ENCODE results near the gene CUL4A. TPM values are rescaled to one million over a fixed set of nuclear protein-coding genes. Genes with fewer than 3 reads are reported as not detected.

The CUL4A gene
- total RNA-seq, 4 donors from 2014 or later: 104 to 144 (median 107) TPM

DNA sequence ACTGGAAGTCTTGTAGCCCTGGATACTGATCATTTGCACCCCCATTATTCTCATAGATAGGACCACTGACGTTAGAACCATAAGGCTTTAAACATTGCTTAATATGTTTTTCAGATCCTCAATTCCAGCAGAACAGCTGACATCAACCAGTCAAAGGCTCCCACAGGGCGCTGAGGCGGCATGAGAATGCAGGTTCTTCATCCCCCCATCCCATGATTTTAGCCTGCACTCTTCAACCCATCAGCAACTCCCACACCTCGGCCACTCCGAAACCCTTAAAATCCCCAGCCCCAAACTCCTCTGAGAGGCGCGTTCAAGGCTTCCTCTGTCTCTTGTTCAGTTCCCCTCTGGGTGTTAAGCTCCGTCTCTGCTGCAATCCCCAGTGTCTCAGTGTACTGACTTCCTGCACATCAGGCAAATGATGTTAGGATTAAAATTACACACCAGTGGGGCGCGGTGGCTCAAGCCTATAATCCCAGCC, 63.3 kb downstream of the CUL4A start:
- no peaks in the 10 kb centered on the region for H3K9me3 ChIP-seq
- H3K4me1 ChIP-seq: peaks cover 0 to 6% (median 0%) of the 10 kb centered on the region in 3 donors
- peaks cover 0 to 21% of the 10 kb centered on the region in 2 donors for H3K36me3 ChIP-seq
- H3K27ac ChIP-seq: no peak overlapping the region
- H3K4me3 ChIP-seq: no peak overlapping the region
- TF ChIP-seq POLR2AphosphoS5 (IDR thresholded peaks at IDR 0.05): no peak
- no peak for TF ChIP-seq POLR2A (IDR thresholded peaks at IDR 0.05)
- TF ChIP-seq, protein P1, sequence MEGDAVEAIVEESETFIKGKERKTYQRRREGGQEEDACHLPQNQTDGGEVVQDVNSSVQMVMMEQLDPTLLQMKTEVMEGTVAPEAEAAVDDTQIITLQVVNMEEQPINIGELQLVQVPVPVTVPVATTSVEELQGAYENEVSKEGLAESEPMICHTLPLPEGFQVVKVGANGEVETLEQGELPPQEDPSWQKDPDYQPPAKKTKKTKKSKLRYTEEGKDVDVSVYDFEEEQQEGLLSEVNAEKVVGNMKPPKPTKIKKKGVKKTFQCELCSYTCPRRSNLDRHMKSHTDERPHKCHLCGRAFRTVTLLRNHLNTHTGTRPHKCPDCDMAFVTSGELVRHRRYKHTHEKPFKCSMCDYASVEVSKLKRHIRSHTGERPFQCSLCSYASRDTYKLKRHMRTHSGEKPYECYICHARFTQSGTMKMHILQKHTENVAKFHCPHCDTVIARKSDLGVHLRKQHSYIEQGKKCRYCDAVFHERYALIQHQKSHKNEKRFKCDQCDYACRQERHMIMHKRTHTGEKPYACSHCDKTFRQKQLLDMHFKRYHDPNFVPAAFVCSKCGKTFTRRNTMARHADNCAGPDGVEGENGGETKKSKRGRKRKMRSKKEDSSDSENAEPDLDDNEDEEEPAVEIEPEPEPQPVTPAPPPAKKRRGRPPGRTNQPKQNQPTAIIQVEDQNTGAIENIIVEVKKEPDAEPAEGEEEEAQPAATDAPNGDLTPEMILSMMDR (IDR thresholded peaks at IDR 0.05): no peak
- TF ChIP-seq EP300 (IDR thresholded peaks at IDR 0.05): no peak
- H3K27me3 ChIP-seq: no peaks in the 10 kb centered on the region
- WGBS, 2 donors (ENCODE audit: low coverage in 1 of 2): 78 to 91% methylated on average over 7 to 8 of the region's 10 CpGs
- ATAC-seq: no peak

DNA sequence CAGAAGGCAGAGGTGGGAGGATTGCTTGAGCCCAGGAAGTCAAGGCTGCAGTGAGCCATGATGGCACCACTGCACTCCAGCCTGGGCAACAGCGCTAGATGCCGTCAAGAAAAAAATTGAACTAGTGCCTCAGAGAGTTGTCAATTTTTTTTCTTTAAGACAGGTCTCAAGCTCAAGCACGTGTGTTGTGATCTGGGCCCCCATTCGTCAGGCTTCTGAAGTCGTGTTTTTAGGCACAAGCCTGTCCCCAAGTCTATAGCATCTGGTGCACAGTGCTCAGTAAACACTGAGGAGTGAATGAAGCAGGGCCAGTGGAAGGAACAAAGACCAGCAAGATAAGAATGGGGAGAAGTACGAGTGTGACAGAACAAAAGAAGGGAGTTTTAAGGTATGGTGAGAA, 63.9 kb downstream of the CUL4A start:
- WGBS, 2 donors (ENCODE audit: low coverage in 1 of 2): 87% methylated on average over 6 of the region's 6 CpGs; no CpG with 5 or more reads in 1 of the 2 donors
- peak; percentile 19 for ATAC-seq
- Histone ChIP-seq H3K4me3 (no peak overlapping the region), H3K27me3 (no peaks in the 10 kb centered on the region), H3K4me1 (peaks cover 0 to 6% (median 0%) of the 10 kb centered on the region in 3 donors), H3K27ac (no peak overlapping the region), H3K36me3 (peaks cover 0 to 18% of the 10 kb centered on the region in 2 donors), H3K9me3 (no peaks in the 10 kb centered on the region)
- TF ChIP-seq POLR2A (IDR thresholded peaks at IDR 0.05) (no peak), POLR2AphosphoS5 (IDR thresholded peaks at IDR 0.05) (no peak), EP300 (IDR thresholded peaks at IDR 0.05) (no peak)
- TF ChIP-seq, protein P1 (IDR thresholded peaks at IDR 0.05): no peak

DNA sequence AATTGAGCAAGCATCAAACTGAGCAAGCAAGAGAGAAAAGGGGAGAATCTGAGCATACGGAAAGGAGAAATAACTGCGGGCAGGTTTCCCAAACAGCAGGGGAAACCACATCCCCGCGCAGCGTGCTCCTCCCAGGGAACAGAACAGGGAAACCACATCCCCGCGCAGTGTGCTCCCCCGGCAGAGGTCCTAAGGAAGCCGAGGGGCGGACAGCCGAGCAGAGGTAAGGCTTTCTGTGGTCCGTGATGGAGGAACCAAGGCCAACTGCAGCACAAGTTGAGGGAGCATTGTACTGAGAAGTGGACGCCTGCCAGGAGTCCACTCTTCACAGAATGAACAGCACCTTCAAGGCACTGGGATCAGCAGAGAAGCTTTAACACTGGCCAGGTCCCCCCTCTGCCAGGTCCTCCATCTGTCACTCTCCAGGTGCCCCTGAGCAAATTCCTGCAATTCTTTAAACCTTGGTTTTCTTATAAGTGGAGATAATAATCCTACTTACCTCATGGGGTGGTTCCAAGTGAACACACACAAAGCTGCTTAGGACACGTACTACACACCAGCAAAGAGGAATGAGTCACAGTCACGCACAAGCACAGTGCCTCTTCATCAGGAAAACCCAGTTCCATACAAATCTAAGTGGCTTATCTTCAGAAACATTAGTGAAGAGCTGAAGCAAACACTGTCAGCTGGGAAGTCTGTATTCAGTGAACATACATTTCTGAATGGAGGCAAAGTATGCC, 64.6 kb downstream of the CUL4A start:
- H3K27ac ChIP-seq: no peak overlapping the region
- H3K4me1 ChIP-seq: peaks cover 0 to 6% (median 0%) of the 10 kb centered on the region in 3 donors
- TF ChIP-seq POLR2A (IDR thresholded peaks at IDR 0.05) (no peak), EP300 (IDR thresholded peaks at IDR 0.05) (no peak), POLR2AphosphoS5 (IDR thresholded peaks at IDR 0.05) (no peak)
- TF ChIP-seq, protein P1 (IDR thresholded peaks at IDR 0.05): no peak
- H3K4me3 ChIP-seq: no peak overlapping the region
- H3K9me3 ChIP-seq: no peaks in the 10 kb centered on the region
- WGBS, 2 donors (ENCODE audit: low coverage in 1 of 2): 74 to 87% methylated on average over 5 to 9 of the region's 15 CpGs
- H3K36me3 ChIP-seq: peaks cover 0 to 12% of the 10 kb centered on the region in 2 donors
- ATAC-seq: peak; percentile 7
- no peaks in the 10 kb centered on the region for H3K27me3 ChIP-seq

- no peak for TF ChIP-seq POLR2AphosphoS5 (IDR thresholded peaks at IDR 0.05)
- TF ChIP-seq POLR2A (IDR thresholded peaks at IDR 0.05): no peak
- no peak for TF ChIP-seq EP300 (IDR thresholded peaks at IDR 0.05)
- TF ChIP-seq, protein P1 (IDR thresholded peaks at IDR 0.05): no peak
- Histone ChIP-seq H3K4me3 (no peak overlapping the region), H3K9me3 (no peaks in the 10 kb centered on the region), H3K4me1 (peaks cover 0 to 6% (median 0%) of the 10 kb centered on the region in 3 donors), H3K27ac (no peak overlapping the region), H3K27me3 (no peaks in the 10 kb centered on the region), H3K36me3 (peaks cover 0 to 9% of the 10 kb centered on the region in 2 donors)
- WGBS, 2 donors (ENCODE audit: low coverage in 1 of 2): 66 to 83% methylated on average over 3 of the region's 3 CpGs
- no peak for ATAC-seq
Measured at GRCh38 chr13:113274721-113275120, 65.3 kb downstream of the CUL4A start.

DNA sequence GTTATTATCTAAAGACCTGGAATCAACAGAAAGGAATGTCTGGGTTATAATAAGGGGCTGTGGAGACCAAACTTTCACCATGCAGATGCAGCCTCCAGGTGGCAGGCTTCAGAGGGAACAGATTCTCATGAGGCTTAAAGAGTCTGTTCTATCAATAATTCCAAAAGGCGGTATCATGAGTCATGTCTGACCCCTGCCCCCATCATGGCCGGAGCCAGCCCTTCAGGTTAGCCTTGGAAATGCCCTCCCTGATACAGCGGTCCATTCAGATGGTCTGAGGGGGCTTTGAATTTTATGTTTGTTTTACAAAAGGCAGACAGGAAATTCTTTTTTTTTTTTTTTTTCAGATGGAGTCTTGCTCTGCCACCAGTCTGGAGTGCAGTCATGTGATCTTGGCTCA, 66.0 kb downstream of the CUL4A start:
- 9% methylated on average over 3 of the region's 3 CpGs; no CpG with 5 or more reads in 1 of the 2 donors for WGBS, 2 donors (ENCODE audit: low coverage in 1 of 2)
- ATAC-seq: no peak
- Histone ChIP-seq H3K4me3 (no peak overlapping the region), H3K9me3 (no peaks in the 10 kb centered on the region), H3K4me1 (peaks cover 0 to 6% (median 0%) of the 10 kb centered on the region in 3 donors), H3K27me3 (peaks cover 4% of the 10 kb centered on the region), H3K27ac (no peak overlapping the region), H3K36me3 (peaks cover 0 to 9% of the 10 kb centered on the region in 2 donors)
- TF ChIP-seq POLR2A (IDR thresholded peaks at IDR 0.05) (no peak), EP300 (IDR thresholded peaks at IDR 0.05) (no peak), POLR2AphosphoS5 (IDR thresholded peaks at IDR 0.05) (no peak)
- TF ChIP-seq, protein P1 (IDR thresholded peaks at IDR 0.05): peak in 3 of 4 experiments; percentile 35 to 60 (median 51)
